Measurements from ENCODE around the gene KRTAP4-7.
"Not testable (repeated sequence)": the region's sequence is repeated elsewhere in the genome, so short reads cannot be mapped to it uniquely, and the experiment has no call there.

Gene KRTAP4-7

GRCh38 chr17:41096055-41096454 is 12.1 kb downstream of the KRTAP4-7 start:
- Histone ChIP-seq H3K27me3 (ENCODE audit: low read depth, low read length) (no peaks in the 10 kb centered on the region), H3K9ac (ENCODE audit: low read length) (no peak overlapping the region), H3K36me3 (replicated peaks; ENCODE audit: low read depth, low read length) (no peaks in the 10 kb centered on the region), H3K4me3 (ENCODE audit: low read length) (no peak overlapping the region), H3K4me2 (ENCODE audit: low read length) (no peak overlapping the region), H4K20me1 (ENCODE audit: insufficient read depth, low read length) (no peaks in the 10 kb centered on the region), H3K27ac (ENCODE audit: low read length) (no peak overlapping the region), H3K9me3 (ENCODE audit: insufficient read depth, low read length) (no peaks in the 10 kb centered on the region), H3K4me1 (ENCODE audit: low read length) (no peaks in the 10 kb centered on the region), H3K79me2 (ENCODE audit: low read length) (no peaks in the 10 kb centered on the region), H2AFZ (ENCODE audit: low read depth, low read length) (no peak overlapping the region)
- no peak for TF ChIP-seq CTCF (IDR thresholded peaks at IDR 0.05; ENCODE audit: low read depth, low read length)
- TF ChIP-seq EZH2phosphoT487 (IDR thresholded peaks at IDR 0.05; ENCODE audit: low read depth), result no peak

- H3K4me1 ChIP-seq (ENCODE audit: low read length), result no peaks in the 10 kb centered on the region
- H3K9ac ChIP-seq (ENCODE audit: low read length), result no peak within 1 kb of the TSS
- H3K9me3 ChIP-seq (ENCODE audit: insufficient read depth, low read length), result no peaks in the 10 kb centered on the region
- no peak within 1 kb of the TSS for H2AFZ ChIP-seq (ENCODE audit: low read depth, low read length)
- no peaks in the 10 kb centered on the region for H4K20me1 ChIP-seq (ENCODE audit: insufficient read depth, low read length)
- H3K27ac ChIP-seq (ENCODE audit: low read length), result no peak within 1 kb of the TSS
- no peak within 1 kb of the TSS for H3K4me3 ChIP-seq (ENCODE audit: low read length)
- H3K79me2 ChIP-seq (ENCODE audit: low read length), result no peaks in the 10 kb centered on the region
- no peak for TF ChIP-seq CTCF (IDR thresholded peaks at IDR 0.05; ENCODE audit: low read depth, low read length)
- no peaks in the 10 kb centered on the region for H3K36me3 ChIP-seq (replicated peaks; ENCODE audit: low read depth, low read length)
- H3K27me3 ChIP-seq (ENCODE audit: low read depth, low read length), result no peaks in the 10 kb centered on the region
- H3K4me2 ChIP-seq (ENCODE audit: low read length), result no peak within 1 kb of the TSS
These were observed 14.1 kb downstream of the KRTAP4-7 start, which contains the start of gene KRTAP4-8 for GRCh38 chr17:41098042-41098441. Gene KRTAP4-8 (minus strand): TSS chr17:41098142. CDS start chr17:41098084, 58 bp downstream.

DNA sequence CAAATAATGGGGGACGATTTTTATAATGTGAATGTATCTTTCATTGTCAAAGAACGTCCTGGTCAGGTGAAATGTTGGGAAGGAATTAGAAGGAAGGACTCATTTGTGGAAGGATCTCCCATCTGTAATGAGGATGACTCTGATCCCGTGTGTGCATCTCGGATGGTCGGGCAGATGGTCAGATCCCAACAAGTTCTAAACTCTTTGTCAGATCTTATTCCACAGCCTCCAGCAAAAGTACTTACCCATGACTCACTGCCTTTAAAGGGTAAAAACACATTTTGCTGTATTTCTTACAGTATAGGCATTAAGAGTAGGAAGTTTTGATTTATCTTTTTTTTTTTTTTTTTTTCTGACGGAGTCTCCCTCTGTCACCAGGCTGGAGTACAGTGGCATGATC is 14.5 kb downstream of the KRTAP4-7 start:
- no peak for TF ChIP-seq CTCF (IDR thresholded peaks at IDR 0.05; ENCODE audit: low read depth, low read length)
- no peak for TF ChIP-seq EZH2phosphoT487 (IDR thresholded peaks at IDR 0.05; ENCODE audit: low read depth)
- H2AFZ ChIP-seq (ENCODE audit: low read depth, low read length), result no peak overlapping the region
- H3K4me2 ChIP-seq (ENCODE audit: low read length), result no peak overlapping the region
- H3K9me3 ChIP-seq (ENCODE audit: insufficient read depth, low read length), result no peaks in the 10 kb centered on the region
- H3K4me1 ChIP-seq (ENCODE audit: low read length), result no peaks in the 10 kb centered on the region
- no peaks in the 10 kb centered on the region for H3K36me3 ChIP-seq (replicated peaks; ENCODE audit: low read depth, low read length)
- H3K27me3 ChIP-seq (ENCODE audit: low read depth, low read length), result no peaks in the 10 kb centered on the region
- H3K4me3 ChIP-seq (ENCODE audit: low read length), result no peak overlapping the region
- H3K9ac ChIP-seq (ENCODE audit: low read length), result no peak overlapping the region
- H3K27ac ChIP-seq (ENCODE audit: low read length), result no peak overlapping the region
- H3K79me2 ChIP-seq (ENCODE audit: low read length), result no peaks in the 10 kb centered on the region
- H4K20me1 ChIP-seq (ENCODE audit: insufficient read depth, low read length), result no peaks in the 10 kb centered on the region

- not testable (repeated sequence) for H3K36me3 ChIP-seq (replicated peaks; ENCODE audit: low read depth, low read length); H3K4me3 ChIP-seq (ENCODE audit: low read length); H3K27ac ChIP-seq (ENCODE audit: low read length); H4K20me1 ChIP-seq (ENCODE audit: insufficient read depth, low read length); H3K79me2 ChIP-seq (ENCODE audit: low read length); H3K9ac ChIP-seq (ENCODE audit: low read length); H3K4me2 ChIP-seq (ENCODE audit: low read length); H3K27me3 ChIP-seq (ENCODE audit: low read depth, low read length); H3K4me1 ChIP-seq (ENCODE audit: low read length); H3K9me3 ChIP-seq (ENCODE audit: insufficient read depth, low read length); H2AFZ ChIP-seq (ENCODE audit: low read depth, low read length)
These were observed 15.9 kb downstream of the KRTAP4-7 start for GRCh38 chr17:41099682-41100480.
